Head of caudate nucleus (tissue), 42 donors: ENCODE data around the gene RAD1.

ENCODE experiments used
- DNase-seq, 42 donors: peaks; one replicate each; pipeline versions ENCODE4 v3.0.0 to v3.0.0-alpha.2; 2020 to 2021; ENCODE audit warnings: mixed read lengths in 7 of 42
- intact Hi-C: fragments of 100-400 bp; cut with DNase I; formaldehyde crosslinking; loops from one replicate; pipeline ENCODE4 v1.15.0; 2022

The RAD1 gene

DNA sequence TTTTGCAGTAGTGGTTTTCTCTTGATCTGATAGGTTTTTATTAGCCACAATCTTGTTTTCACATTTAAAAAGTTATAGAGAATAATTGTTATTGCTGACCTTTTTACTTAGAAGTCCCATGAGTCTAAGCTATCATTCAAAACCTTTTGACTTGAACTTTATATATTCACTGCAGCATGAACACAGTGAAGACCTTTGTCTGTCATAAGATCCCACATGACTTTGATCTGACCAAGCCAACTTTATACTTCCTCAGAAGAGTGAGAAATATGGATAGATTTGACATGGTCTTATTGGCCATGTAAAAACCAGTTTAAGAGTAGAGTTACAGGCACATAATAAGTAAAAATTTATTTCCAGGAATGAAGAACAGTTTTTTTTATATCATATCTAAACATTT, 34.1 kb downstream of the RAD1 start:
- intact Hi-C loops: no loop called here
- DNase-seq: no peak

DNA sequence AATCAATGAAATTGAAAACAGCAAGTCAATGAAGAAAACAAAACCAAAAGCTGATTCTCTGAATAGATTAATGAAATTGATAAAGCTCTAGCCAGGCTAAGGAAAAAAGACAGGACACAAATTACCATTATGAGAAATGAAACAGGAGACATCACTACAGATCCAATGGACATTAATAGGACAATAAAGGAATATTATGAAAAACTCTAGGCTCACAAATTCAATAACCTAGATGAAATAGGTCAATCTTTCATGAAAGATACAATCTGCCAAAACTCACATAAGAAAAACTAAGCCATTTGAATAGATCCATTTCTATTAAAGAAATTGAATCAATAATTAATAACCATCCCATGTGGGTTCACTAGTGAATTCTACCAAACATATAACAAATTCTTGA, 39.0 kb downstream of the RAD1 start:
- no peak for DNase-seq

DNA sequence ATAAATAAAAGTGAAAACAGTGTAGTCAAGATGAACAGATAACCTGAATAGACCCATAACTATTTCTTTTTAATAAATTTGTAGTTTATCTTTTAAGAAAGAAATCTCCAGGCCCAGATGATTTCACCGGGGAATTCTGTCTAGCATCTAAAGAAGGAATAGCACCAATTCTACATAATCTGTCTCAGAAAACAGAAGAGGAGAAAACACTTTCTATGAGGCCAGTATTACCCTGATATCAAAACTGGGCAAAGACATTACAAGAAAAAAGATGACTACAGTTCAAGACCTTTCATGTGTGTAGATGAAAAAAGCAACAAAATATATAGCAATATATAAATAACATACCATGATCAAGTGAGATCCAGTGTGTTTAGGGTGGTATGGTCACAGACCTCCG, 44.9 kb downstream of the RAD1 start:
- intact Hi-C loops: no loop called here

More for the DNA sequence above, 39.0 kb downstream of the RAD1 start:
- intact Hi-C loops: no loop called here

DNA sequence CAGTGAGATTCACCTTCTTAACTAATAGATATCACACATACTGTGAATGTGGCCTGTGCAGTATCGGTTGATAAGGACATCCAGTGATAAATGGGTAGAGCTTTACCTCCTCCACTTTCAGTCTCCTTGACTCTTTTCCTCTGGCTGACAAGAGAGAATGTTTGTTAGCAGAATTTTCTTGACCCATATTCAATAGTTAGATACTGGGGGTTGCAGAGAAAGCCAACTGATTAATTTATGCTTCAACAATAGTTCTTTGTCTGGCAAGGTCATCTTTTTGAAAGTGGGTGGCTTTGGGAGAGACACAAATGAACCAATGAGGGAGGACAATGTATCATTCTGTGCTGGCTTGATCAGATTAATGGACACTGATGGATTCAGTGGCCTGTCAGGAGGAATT, 46.0 kb downstream of the RAD1 start:
- intact Hi-C loops: no loop called here
- DNase-seq: peak in 9 of 42 donors; percentile 8 to 65 (median 21)

More for the DNA sequence above, 44.9 kb downstream of the RAD1 start:
- no peak for DNase-seq

DNA sequence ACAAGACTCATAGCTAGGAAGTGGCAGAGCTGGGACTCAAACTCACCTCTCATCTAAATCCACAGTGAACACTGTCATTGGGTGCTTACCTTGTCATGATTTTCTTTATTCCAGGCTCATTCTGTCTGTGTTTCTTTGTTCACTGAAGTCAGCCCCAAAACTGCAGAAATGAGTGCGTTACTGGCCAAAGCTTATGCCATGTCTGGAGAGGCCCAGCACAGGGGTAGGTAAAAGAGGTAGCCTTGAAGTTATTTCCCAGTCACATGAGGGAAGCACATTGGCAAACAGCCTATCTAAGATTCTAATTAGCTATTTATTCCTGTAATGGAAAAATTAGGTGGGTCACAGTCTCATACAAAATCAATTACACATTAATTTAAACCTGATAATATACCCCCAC, 46.5 kb downstream of the RAD1 start:
- intact Hi-C loops: no loop called here
- DNase-seq: peak in 2 of 42 donors; percentile 13 to 23

DNA sequence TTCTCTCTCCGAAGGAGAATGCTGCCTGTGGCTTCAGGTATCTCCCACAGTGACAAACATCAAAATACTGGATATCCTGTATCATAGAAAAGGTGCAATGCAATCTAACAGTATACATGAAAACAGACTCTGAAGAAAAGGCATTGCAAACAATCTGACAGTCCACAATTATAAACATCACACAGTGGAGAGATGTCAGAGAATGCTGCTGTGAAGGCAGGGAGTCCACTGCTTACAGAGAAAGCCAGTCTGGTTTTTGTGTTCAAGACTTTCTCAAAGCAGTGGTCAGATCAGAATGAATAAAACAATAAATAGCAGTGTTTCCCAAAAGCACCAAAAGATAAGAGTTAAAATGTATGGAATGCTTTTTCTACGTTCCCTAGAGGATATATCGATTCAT, 47.6 kb downstream of the RAD1 start:
- no peak for DNase-seq
- intact Hi-C loops: no loop called here

DNA sequence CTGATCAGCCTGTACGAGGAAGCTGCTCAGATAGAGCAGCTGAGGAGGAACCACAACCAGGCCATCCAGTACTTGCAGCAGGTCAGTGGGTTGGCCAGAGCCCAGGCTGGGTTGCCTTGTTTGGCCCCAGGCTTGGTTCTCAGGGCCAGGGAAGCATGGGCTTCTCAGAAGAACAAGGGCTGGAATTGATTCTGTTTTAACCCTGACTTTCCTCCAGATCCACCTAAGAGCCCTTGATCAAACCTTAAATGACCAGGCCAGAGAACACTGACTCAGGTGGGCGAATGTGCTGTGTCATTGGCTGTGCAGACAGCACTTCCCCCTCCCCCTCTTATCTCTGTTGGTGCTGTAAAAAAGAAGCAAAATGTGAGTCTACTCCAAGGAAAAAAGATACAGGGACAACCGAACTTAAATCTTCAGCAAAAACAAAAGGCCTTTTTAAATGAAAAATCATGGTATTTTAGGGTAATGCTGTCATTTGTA, 48.3 kb downstream of the RAD1 start:
- intact Hi-C loops: no loop called here
- DNase-seq: peak in 31 of 42 donors; percentile 2 to 65 (median 29)

DNA sequence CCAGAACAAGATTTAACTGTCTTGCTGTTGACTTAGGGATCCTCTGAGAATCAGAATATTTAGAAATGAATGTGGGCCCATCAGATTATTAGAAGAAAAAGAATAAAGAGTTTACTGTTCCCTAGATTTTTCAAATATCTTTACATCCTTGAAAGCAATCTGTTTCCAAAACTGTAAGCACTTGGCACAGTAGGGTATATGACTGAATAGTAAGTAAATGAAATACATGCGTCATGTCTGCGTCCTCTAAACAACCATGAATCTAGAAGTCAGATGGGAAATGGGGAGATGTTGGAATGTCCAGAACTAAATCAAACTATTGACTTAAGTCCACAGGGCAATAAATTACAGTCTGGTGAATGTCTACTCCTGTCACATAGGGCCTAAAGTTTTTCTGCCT, 50.2 kb downstream of the RAD1 start:
- intact Hi-C loops: no loop called here
- DNase-seq: no peak

DNA sequence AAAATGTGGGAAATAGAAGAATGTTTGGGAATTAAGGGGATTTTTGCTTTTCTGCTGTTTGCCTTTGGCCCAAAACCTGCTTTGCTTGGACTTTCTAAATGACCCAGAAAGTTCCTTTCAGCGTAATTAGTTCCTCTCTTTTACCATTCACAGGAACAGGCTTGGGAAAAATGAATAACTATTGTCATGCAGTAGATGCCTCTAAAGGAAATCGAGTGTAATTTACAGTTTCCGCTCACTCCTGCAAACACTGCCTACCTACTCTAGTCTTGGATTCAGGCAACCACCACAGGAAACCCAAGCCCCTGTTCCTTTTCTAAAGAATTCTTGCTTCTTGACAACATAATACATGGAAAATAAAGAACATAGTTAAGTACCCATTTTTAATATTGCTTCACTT, 51.4 kb downstream of the RAD1 start:
- intact Hi-C loops: no loop called here
- no peak for DNase-seq

DNA sequence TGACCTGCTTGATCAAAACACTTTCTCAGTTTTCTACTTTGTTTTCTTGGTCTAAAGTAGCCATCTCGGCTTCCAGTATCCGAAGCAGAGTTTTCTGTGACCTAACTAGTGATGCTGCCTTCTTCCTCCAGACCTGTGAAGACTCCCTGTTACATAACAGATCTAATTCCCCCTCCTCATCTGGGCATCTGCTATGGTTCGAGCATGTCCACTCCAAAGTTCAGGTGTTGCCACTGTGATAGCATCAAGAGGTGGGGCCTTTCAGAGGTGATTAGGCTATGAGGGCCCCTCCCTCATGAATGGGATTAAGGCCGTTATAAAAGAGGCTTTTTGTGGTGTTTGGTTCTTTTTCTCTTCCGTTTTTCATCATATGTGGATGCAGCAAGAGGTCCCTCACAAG, 56.1 kb downstream of the RAD1 start:
- intact Hi-C loops: no loop called here
- DNase-seq: no peak

DNA sequence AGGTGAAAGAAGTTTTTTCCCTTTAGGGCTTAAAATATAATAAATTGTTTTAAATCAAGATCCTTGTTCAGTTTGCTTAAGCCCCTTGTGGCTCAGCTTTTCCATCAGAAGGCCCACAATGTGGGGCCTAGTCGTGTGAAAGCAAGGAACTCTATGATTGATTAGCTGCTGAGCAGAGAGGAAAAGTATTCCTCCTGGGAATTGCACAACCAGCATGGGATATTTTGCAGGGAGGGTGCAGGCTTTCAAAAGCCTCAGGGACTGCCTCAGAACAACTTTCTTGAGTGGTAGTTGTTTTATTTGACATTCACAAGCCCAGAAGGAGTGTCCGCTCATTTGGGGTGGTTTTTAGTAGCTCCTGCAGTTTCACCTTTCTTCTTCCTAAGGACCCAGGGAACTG, 56.5 kb downstream of the RAD1 start:
- no peak for DNase-seq
- intact Hi-C loops: no loop called here

DNA sequence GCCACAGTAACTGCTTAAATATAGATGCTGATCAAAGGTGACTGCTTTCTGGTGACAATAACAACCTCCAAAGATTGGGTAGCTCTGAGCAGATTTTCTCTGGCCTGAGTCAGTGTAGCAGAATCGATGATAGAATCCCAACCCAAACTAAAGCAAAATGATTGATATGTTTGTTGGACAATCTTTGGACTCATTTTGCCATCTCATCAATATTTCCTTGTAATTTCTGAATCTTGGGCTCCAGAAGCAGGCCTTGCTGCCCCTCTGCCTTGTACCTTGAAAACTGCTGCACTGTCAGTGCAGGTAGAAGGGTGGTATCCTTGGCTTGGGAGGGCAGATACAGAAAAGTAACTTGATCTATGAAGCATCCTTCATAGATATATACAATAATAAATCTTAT, 57.4 kb downstream of the RAD1 start:
- intact Hi-C loops: no loop called here
- DNase-seq: no peak

DNA sequence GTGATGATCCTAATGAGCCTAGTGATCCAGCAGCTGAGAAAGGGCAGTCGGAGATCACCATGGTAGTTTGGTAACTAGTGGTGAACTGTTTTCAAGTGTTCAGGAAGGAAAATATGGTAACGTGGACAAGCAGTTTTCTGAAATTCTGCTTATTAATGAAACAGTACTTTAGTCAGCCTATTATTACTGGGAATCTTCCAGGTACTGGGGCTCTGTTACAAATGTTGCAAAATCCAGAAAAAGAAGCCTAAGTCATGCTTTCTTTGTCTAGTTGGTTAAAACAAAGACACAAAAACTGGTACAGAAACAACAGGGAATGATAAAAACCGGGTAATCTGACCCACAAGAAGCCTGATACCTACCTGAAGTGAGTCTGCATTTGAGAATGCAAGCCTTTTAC, 58.1 kb downstream of the RAD1 start:
- DNase-seq: no peak
- intact Hi-C loops: no loop called here
